Ovary (tissue), 3 donors: ENCODE data around the gene SF3A2.

Source experiments
- EP300 ChIP-seq: sonication (generic); formaldehyde crosslinking; IDR thresholded peaks from one replicate; pipeline ENCODE4 v1.6.1; 2017; ENCODE audit warnings: antibody characterized with exemption
- POLR2A ChIP-seq: fragments of 450-650 bp; IDR thresholded peaks from one replicate; pipeline ENCODE4 v1.6.1; 2017; ENCODE audit warnings: antibody characterized with exemption, mild to moderate bottlenecking, moderate library complexity
- TF ChIP-seq, protein P1 (sequence below), 3 donors: fragments of 450-650 bp in 2 of 3; fragments of 200-600 bp in 1 of 3; IDR thresholded peaks; one replicate each; pipeline versions ENCODE4 v1.5.1 to v1.8.0; 2016 to 2022; ENCODE audit warnings: antibody characterized with exemption in 3 of 3, mild to moderate bottlenecking in 1 of 3
- donor health status: DM: no; HTN: no; CAD: no.

- TF ChIP-seq, protein P1, sequence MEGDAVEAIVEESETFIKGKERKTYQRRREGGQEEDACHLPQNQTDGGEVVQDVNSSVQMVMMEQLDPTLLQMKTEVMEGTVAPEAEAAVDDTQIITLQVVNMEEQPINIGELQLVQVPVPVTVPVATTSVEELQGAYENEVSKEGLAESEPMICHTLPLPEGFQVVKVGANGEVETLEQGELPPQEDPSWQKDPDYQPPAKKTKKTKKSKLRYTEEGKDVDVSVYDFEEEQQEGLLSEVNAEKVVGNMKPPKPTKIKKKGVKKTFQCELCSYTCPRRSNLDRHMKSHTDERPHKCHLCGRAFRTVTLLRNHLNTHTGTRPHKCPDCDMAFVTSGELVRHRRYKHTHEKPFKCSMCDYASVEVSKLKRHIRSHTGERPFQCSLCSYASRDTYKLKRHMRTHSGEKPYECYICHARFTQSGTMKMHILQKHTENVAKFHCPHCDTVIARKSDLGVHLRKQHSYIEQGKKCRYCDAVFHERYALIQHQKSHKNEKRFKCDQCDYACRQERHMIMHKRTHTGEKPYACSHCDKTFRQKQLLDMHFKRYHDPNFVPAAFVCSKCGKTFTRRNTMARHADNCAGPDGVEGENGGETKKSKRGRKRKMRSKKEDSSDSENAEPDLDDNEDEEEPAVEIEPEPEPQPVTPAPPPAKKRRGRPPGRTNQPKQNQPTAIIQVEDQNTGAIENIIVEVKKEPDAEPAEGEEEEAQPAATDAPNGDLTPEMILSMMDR (IDR thresholded peaks at IDR 0.05) = no peak
- TF ChIP-seq POLR2A (no peak), EP300 (no peak)
These were observed 11.8 kb upstream of the SF3A2 start for GRCh38 chr19:2224754-2225349.
